ENCODE data around the gene HOXB7.

The HOXB7 gene

DNA sequence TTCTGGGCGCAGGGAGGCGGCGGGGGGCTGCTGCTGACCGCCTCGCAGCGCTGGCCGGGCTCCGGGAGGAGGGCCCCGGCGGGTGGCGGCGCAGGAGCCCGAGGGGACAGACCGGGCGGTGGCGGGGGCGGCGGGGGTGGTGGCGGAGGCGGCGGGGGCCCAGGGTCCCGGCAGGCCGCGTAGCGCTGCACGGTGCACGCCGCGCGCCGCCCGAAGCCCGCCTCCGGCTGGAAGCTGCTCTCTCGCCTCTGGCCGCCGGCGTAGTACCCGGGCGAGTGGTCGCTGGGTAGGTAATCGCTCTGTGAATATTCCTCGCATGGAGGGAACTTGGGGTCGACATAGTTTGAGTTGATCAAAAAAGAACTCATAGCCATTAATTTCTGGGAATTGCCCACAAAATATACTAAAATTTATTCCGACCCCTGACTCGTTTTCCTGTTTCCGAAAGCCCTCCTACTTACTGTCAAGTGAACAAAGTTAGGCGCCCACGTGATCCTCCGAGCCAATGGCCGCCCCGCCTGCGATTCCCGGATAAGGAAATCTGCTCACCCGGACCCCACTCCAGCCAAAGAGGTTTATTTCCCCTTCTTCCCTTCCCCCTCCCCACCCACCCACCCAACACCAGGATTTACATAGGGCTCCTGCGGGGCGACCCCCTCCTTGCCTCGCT, 32.7 kb downstream of the HOXB7 start, which contains the start of gene HOXB4:
Gene HOXB4, minus strand, starts transcription at position 405 of the 670 bp plus-strand sequence. Its CDS starts 31 bp downstream, at position 374.
- no peak for DNase-seq

DNA sequence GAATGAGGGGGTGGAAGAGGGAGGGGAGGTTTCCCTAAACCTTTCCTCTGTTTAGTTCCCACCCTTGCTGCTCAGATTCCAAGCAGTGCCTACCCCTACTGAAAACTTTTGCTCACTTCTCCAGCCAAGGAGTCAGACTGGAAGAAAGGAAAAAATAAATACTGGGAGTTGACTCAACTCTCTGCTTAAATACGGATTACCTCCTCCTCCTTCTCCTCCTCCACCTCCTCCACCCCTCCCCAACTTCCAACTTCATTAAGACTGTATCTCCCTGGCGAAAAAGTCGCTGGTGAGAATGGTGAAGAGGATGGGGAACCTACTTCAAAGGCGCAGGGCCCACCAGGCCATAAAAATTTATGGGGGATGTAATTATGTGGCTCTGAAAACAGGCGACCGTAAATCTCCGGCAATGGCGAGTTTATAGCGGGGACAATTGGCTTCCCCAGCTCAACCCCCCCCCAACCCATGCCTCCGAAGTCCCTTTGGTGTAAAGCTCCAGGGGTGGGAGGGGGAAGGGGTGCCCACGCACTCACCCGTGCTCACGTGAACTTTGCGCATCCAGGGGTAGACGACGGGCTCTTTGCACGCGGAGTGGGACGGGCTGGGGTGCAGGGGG, 33.4 kb downstream of the HOXB7 start:
- DNase-seq, result no peak

DNA sequence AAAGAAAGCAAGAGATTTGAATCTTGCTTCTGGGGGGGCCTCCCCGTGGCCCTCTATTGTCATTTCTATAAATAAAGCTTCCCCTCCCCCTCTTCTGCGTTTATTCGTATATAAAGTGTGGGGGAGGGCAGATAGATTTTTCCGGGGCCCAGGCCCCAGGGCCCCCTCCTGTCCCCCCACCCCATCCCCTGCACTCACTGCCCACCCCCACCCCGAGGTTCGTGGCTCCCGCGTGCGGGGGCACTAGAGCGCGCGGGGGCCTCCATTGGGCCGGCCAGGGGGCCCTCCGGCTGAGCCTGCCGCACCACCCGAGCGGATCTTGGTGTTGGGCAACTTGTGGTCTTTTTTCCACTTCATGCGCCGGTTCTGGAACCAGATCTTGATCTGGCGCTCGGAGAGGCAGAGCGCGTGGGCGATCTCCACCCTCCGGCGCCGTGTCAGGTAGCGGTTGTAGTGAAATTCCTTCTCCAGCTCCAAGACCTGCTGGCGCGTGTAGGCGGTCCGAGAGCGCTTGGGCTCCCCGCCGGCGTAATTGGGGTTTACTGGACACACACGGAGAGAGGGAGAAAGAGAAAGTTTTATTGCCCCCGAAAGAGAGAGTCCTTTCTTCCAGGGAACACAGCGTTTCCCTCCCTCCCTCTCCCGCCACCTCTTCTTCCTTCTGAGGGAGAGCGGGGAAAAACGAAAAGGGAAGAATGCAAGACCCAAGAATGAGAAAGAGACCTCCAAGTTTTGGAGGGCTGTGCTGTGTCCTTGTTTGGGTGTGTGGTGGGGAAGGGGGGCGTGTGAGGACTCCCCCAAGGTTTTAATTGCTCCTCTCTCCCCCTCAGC, 34.1 kb downstream of the HOXB7 start:
- DNase-seq, result no peak

DNA sequence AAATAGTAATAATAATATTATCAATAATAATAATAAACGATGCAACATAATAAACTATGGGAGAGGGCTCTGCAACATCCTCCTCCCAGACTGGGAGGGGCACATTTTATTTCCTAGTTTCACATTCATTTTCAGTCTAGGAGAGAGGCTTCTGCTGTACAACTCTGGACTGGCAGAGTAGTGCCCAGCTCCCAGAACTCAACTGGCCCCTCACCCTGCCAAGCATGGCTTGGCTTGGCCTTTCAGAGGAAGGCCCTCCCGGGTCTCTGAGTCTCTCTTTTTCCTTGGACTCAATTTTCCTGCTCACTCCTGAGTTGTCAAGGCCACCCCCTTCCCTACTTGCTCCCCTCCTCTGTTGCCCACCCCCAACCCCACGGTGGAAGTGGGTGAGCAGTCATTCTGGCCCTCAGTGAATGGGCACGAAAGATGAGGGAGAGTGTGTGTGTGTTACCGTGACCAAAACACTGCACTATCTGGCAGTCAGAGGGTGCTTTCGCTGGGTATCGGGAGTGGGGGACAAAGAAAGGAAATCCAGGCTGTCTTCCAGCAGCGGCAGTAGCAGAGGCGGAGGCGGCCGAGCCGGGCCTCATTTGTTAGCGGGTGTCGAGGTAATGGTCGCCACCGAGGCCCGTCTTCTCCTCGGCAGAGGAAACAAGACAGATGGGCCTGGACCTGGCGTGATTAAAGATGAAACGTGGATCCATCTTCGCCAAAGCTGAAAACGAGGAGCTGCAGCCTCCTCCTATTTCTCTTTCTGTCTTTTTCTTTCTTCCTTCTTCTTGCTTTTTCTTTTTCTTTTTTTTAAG, 34.9 kb downstream of the HOXB7 start:
- no peak for DNase-seq

DNA sequence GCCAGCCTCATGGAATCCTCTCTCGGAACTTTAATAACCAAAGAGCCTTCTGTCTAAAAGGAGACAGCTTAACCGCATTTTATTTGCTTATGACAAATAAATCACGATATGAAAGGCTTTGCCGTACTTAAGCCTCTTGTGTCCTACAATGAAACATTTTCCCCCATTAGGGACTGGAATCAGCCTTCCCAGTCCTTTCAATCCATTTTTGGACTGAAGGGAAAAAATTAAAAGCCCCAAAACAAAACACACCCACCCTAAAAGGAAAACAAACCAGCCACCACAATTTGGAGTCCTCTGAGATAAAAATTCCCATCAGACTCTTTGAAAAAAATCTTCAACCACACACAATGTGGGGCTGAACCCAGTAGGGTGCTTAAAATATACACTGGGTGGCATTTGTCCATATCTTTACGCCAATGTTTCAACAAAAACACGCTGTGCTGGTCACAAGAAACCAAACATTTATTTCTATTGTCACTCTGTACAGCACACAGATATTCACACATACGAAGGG, 35.7 kb downstream of the HOXB7 start:
- DNase-seq, result no peak

DNA sequence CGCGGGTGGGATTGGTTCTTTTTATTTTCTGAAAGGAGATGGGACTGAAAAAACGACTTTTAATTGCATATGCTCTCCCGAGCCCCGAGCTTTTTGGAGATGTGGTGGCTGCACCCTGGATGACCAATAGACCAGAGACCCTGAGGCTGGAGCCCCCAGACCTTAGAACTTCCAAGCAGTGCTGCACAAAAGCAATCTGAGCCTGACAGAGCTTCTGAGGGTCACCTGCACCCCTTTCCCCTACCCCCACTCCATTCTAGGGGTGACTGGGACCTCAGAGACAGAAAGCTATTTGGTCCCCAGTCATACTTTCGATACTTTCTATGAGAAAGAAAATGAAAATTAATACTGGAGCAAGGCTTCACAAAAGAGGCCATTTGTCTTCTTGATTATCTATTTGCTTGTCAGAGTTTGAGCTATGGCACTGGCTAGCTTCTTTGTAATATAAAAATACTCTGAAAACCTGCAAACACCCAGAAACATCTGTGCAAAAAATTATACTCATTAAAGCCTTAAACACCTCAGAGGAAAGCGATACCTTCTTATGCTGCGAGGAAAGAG, 36.2 kb downstream of the HOXB7 start:
- no peak for DNase-seq

DNA sequence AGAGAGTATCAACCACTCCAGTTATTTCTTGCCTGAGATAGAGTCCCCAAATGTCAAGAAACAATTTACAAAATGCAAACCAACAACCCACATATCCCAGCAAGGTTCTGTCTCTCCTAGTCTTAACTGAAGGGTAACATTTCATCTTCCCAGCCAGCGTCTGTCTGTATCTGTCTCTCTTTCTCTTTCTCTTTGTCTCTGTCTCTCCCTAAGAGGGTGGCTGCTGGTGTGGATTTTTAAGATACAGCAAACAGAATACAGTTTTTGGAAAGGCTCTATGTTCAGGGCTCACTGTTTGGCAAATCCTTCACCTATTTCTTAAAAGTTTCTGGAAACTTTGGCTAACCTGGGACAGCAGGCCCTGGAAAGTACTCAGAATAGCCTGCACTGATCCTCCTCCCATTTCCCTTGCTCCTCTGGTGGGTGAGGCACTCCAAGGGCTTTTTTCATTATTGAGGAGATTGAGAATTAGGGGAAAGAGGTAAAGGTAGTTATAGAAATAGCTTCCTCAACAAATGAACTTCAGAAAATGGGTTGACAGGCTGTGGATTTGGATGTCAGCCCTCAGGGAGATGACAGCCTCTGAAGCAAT, 38.9 kb downstream of the HOXB7 start:
- no peak for DNase-seq

DNA sequence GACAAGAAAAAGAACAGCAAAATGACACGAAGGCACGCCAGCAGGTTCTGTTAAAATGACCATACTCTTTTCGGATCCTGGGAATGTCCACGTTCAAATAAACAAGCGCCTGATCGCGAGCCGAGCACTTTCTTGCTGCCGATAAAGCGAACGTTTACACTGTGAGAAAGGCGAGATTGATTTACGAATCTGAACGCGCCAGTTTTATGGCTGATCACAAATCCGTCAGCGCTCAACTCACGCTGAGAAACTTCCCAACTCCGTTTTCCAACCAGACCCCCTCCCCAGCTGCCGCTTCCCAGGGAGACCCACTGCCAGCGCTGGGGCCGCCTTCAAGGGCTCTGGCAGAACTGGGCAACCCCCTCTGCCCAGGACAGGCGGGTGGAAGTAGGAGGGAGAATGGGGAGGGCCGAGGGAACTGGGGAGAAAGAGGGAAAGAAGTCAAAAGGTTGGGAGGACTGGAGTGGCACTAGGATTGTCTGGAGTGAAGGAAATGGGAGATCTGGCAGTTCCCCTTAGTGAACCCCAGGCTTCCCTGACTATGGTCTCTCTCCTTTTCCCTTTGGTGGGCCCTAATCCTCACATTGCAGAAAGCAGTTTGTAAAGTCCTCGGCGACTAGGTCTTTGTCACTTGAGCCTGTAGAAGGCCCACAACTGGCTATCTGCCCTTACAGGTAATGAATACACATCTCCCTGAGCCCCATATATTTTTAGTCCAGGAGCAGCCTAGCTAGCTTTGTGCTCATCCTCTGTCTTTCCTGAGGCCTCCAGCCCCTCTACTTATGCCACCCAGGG, 39.6 kb downstream of the HOXB7 start:
- DNase-seq, result no peak

DNA sequence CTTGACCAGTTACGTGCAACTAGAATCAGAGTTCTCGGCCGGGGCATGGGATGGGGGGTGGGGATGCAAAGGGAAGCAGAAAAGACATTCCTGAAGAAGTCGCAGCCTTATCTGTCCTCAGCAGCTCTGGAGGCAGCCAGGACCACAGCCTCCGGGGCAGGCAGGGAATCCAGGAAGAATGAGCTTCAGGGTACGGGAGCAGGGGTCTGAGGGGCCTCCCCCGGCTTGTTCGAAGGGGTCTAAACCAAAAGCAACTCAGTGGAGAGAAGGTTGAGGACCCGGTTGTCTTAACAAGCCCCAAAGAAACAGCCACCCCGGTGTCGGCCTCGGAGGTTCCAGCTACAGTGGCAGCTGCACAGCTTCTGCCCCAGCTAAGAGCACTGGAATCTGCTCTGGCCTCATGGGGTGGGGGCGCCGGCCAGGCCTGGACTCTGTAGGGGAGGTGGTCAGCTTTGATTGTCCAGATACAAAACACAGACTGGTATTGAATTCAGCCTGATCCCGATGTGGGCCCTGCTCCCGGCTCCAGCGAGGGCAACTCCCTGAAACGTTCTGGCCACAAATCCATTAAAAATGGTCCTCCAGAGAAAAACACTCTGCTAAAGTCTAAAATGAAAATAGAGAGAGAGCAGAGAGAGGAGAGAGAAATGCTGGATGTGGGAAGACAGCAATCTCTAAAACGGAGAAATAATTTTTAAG, 40.3 kb downstream of the HOXB7 start:
- DNase-seq, result no peak

DNA sequence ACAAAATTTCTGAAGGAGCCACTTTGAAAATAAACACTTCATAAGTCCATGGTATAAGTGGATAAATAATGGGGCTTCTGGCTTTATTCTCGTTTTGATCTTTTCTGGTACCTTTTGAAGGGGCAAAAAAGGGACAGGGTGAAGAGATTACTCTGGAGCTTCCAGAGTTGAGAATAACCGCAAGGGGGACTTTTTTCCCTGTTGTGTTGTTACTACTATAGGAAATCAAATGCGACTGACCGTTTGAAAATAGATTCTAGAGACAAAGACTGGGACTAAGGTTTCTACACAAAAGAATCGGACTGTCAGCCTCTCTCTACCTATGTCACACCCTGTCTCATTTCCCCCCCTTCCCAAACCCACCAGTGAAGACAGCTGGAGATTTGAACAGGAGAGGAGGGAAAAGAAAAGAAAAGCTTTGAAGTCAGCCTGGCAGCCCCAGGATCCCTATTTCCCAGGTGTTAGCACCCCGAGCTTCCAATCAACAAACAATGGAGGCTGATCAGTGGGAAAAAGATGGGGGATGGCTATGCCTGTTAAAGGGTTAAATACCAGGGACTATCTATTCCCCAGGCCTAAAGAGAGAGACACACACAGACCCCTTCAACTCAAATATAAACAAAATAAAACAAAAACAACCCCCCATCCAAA, 41.0 kb downstream of the HOXB7 start:
- no peak for DNase-seq

DNA sequence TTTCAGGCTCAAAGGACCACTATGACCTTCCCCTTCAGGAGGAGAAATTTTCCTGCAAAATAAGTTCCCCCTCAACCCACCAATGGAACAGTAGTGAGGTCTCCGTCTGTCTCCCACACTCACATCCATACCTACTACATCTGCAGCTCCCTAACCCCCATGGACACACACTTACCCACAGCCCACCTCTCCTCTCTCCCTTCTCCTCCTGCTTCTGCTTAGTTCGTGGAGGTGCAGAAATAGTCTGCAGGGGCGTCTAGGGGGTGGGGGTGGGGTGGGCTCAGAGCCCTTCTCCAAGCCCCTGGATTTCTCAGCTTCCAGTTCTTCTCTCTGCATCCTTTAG, 41.6 kb downstream of the HOXB7 start:
- DNase-seq, result no peak

DNA sequence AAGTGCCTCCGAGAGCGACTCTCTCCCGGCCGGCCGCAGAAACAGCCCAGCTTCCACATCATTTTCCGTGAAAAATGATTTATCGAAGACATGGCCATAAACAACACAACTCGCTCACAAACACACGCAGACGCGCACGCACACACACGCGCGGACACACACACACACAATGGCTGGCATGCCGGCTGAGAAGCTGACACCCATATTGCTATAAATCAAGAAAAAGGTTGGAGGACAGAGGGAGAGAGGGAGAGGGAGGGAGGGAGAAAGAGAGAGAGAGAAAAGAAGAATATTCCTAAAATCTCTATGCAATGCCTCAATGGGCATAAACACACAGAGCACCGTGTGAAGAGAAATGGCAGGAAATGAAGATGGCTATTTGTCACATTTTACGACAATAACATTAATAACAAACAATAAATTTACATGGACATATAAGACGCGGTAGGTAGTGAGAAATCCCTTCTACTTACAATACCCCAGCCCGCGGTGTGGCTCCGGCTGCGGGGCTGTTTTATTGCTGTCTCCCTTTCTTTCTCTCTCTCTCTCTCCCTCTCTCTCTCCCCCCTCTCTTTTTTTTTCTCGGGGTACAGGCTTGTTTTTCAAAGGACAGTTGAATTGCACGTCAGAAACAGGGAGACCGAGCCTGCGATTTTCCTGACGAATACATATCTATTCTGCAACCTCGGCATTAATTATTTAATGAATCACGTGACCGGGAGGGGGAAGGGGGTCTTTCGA, 42.1 kb downstream of the HOXB7 start:
- no peak for DNase-seq

DNA sequence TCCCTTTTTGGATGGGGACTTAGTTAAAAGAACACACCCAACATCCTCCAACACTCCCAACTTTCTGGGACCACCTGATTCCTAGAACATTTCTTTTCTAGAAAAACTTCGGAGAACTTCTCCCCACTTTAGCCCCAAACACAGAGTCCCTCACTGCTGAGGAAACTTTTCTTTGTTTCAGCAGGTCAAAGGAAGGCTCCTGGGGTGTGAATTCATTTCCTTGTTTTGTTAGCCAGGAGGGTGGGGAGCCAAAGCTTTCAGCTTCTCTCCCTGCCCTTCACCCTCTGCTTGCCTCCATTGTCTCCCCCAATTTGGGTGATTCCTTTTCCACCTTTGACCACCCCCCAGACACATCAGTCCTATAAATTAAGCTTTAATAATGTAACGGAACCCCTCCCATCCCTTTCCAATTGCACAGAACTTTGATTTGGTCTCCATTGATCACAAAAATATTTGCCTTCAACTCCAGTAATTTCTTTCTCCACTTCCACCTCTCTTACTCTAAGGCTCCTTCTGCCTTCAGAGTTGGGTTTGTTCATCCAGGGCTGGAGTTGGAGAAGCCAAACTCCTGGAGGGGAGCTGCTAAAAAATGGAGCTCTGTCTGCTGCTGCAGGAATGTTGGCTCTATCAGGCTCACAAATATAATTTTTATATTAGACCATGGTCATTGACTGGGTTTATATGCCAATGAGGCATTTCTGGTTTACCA, 43.0 kb downstream of the HOXB7 start:
- no peak for DNase-seq

DNA sequence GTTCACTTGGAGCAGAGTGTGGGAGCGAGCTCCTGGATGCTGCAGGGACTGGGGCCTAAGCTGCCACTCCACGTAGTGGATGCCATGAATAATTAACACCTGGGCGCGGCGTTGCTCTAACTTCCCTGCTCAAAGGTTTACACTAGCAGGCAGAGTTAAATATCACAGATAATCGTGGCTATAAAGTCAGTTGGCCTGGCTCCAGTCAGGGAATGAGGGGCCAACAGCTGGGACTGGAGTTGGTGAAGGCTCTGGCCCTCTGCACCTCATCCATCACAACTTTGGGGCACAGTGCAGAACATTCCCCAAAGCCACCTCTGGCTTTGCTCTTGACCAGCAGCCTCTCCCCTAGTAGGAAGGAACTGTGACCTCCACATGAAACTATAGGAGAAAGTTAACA, 43.6 kb downstream of the HOXB7 start:
- DNase-seq, result no peak

DNA sequence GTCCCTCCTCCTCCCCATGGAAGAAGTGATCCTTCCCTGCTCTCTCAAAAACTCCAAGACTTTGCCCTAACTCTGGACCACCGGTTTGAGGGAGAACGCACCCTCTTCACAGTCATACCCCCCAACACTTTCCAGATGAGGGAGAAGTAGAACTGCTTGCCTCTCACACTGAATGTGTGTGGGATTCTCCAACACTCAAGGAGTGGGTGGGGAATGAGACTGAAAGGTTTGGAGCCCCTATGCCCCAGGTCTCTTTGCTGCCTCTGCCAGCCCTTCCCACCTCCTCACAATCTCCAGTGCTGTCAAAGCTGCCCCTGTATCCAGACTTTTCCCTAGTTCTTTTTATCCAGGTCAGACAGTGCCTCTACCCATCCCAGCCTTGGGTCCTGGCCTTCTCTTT, 44.1 kb downstream of the HOXB7 start:
- no peak for DNase-seq

DNA sequence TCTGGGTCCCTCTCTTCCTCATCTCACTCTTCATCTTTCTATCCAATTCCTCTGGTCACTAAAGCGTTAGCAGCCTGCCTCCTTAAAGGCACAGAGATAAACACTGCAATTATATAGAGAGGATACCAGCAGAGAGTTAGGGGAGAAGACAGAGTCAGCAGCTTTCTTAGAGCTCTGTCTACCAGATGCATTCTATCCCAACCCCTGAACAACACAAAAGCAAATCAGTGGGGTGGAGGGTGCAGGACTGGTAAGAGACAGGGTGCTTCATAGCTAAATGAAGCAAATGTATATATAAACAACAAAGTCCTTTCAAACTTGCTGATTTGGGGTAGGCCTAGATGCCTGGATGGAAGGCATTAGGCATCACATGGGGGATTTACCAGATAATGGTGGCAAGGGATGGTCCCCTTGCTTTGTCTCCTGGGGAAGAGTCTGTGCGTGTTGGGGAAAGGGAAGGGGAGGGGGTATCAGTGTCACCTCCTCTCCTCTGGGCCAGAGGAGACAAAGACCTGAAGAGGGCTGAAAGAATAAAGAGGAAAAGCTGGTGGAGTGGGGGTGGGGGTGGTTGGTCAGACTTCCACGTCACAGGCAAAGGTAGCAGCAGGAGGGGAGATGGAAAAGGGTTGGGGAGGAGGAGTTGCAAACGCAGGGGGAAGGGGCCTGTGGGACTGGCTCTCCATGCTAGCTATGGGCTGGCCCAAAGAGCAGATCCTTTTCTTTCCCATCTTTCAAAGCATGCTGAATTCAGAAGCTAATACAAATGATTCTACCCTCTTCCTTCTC, 44.7 kb downstream of the HOXB7 start:
- no peak for DNase-seq

DNA sequence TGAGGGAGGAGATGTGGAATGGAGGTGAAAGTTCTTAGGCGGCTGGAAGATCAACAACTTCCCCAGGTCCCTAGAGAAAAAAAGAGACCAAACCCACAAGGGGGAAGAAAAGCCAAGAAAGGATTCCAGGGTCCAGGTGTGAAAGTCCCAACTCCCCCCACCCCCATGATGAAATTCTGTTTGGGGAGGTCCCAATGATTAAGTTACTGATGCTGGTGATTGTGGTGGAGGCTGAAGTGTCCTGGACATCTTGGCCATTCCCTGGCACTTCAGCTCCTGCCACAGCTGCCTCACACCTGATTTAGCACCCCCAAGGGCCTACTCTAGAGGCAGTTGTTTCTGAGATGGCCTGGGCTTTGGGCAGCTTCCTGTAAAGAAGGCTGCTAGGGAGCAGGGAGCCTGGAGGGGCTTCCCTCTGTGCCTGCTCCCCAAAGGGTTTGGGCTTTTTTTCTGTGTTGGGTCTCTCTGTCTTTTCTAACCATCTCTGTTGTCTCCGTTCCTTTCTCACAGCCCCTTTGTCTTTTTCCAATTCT, 45.7 kb downstream of the HOXB7 start:
- DNase-seq, result no peak
